HG03520 (cell line): ENCODE results near the gene KNCN.

Experiments
- ATAC-seq: cut with Tn5 transposase; IDR thresholded peaks from one replicate; pipeline ENCODE4 v1.9.1; 2021; ENCODE audit warnings: mild to moderate bottlenecking, moderate library complexity; ENCODE audit not compliant: unreplicated experiment

The KNCN gene

DNA sequence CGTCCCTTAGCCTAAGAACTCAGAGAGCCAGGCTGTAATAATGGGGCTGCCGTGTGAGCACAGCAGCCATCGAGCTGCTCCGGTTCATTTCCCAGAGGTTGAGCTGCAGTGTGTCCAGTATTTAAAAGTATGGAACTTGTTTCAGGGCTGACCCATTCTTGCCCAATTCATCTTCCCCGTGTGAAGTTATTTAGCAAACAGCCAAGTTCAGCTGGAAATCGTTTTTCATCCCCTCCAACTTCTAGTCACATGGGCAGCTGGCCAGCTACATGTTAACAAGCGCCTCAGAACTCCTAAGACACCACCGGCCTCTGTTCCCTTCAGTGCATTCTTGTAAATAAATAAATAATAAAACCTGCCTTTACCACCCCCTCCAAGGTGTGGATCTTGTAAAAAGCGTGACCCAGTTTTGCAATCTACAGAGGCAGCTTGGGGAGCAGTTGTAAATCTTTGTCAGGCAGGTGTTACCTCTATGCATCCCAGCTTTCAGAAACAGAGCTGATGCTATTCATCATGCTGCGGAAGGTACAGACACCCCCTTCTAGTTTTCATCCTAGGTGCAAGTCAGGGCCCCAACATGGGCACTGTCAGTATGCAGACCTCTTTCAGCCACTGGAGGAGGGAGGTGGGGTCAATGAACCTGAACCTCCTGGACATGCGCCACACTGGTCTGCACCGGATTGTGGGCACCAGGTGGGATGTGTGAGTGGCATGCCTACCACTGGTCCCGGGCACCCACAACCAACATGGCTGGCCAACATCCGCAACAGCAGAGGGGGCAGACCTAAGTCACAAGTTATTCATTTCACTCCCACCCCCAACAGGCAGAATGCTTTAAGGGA is 18.7 kb upstream of the KNCN start:
- ATAC-seq = no peak

DNA sequence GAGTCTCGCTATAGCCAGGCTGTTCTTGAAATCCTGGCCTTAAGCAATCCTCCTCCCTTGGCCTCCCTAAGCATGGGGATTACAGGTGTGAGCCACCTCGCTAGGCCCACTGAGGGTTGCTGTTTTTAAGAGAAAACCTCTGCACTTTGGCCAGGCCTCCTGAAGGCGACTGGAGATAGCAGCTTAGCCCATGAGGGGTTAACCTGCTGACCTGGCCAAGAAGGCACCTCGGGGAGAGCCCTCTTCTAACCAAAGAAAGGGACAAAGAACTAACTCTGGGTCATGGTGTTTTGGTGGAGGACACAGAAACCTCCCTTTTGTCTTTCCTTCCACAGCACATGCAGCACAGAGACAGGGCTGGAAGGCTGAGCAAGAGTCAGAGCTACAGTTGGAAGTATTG is 17.7 kb upstream of the KNCN start:
- no peak for ATAC-seq

DNA sequence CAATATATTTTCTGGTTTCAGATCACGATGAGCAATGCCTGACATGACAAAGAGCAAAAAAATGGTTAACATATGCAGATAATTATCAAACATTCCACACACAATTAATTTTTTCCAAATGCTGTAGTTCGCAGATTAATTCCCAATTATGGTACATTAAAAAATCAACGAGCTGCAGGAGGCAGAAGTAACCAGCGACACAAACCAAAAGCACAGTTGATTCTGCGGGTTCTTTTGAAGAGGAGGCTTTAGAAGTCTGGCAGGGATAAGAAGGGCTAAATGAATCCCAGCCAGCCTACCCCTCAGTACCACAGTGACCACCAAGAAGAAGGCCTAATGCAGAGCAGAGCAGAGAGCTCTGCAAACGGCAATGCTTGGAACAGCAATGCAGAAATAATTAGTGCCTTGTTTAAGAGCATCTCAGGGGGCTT is 17.0 kb upstream of the KNCN start:
- ATAC-seq = no peak

DNA sequence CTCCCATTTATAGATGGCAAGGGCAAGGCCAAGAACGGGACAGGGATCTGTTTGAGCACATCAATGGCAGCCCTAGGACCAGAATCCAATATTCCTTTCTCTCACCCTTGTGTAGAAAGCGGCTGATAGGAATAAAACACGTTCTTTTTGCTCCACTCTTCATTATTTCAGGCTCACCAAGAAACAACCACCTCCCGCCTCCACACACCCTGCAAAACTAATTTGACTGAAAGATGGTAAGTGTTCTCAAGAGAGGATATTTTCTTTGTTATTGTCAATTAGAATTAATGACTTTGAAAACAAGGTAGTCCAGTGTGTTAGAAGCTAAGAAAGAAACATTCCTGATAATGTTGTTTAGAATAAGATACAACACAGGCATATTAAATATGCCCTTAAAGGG is 11.9 kb upstream of the KNCN start:
- no peak for ATAC-seq

DNA sequence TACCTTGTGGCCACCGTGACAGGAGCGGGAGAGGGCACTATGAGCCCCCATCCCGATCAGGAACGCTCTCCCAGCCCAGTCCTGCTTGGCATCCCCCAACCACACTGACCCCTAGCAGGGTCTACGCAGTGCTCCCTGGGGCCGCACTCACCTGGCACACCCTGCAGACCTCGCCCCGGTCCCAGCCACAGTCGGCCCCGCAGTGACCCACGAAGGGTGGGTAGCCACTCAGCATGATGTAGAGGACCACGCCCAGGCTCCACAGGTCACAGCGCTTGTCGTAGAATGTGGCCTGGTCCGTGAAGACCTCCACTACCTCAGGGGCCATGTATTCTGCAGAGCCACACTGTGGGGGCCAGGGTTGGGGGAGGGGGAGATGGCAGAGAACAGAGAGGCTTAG is 11.1 kb upstream of the KNCN start:
- no peak for ATAC-seq

DNA sequence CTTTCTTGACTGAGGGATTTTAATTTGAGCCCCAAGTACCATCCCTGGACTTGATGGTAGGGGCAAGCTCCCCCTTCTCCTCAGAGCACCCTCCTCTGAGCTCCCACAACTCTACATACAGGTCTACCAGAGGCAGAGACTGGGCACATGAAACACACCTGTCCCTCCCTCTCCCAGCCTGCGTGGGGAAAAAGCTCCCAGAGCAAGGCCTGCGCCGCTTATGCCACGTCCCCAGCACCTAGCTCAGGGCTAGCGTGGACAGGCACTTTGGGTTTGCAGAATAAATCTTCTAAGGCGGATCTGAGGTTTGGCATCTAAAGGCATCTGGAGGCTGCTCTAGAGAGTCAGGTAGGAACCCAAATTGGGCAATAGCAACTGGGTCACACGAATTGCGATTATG is 7.5 kb upstream of the KNCN start:
- ATAC-seq = no peak

DNA sequence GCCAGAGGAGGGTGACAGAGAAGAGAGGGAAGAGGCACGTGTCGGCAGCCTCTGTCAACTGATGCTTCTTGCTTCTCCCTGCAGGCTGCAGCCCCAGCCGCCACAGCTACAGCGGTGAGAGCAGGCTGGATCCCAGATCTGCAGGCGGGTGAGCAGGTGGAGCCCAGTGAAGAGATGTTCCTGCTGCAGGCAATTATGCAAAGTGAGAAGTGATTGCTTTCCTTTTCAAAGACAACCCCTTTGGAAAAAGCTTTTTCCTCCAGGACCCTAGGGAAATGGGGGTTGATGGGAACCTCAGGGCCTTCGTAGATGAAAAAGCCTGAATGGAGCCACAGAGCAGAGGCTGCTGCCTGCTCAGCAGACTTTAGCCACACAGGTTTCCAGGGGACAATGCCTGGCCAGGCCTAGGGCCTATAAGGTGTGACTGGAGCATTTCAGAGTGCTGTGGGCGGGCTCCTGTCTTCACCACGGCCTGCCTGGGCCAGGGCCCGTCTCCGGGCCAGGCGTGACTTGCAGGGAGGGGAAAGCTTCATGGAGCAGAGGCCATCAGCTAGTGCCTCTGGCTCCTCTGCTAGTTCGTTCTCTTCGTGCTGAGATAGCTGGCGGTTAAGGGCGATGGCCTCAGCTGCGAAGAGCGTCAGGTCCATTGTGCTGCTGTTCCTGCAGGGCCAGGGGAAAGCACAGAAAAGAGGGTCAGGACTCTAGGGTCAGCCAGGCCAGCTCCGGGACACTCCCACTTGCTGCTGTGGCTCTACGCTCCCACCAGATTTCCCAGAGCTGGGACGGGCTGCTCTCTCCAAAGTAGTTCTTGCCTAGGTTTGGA is 6.9 kb upstream of the KNCN start:
- ATAC-seq = no peak

DNA sequence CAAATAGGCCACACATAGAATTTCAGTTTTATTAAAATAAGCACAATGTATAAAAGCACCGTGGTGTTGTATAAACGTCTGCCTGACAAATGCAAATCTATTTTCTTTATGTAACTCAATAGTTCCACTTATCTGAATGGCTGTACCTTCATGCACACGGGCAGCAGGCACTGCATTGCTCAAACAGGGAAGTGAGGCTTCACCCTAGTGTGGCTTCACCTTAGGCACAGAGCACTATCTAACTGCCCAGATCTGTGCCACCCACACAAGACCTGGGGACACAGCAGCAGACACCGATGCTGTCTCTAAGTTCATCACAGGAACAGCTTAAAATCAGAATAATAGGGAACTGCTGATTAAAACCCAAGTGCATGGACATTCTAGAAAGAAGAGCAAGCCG is 6.0 kb upstream of the KNCN start:
- ATAC-seq = no peak

DNA sequence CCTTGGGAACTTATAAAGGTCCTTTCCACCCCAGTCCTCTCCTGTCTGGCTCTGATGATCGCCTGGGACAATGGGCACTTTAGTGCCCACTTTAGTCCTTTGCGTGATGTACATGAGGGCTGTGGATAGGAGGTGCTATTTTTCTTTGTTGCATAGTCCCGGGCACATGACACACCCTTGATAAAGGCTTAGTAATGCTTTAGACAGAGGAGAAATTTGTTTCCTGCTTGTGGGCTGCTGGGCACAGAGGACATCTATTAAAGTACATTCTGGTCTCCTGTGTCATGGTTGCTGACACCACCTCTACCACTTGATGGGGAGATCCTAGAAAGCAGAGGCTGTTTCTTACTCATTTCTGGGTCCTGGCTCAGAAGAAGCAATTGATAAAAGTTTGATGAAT is 5.4 kb upstream of the KNCN start:
- ATAC-seq = no peak

DNA sequence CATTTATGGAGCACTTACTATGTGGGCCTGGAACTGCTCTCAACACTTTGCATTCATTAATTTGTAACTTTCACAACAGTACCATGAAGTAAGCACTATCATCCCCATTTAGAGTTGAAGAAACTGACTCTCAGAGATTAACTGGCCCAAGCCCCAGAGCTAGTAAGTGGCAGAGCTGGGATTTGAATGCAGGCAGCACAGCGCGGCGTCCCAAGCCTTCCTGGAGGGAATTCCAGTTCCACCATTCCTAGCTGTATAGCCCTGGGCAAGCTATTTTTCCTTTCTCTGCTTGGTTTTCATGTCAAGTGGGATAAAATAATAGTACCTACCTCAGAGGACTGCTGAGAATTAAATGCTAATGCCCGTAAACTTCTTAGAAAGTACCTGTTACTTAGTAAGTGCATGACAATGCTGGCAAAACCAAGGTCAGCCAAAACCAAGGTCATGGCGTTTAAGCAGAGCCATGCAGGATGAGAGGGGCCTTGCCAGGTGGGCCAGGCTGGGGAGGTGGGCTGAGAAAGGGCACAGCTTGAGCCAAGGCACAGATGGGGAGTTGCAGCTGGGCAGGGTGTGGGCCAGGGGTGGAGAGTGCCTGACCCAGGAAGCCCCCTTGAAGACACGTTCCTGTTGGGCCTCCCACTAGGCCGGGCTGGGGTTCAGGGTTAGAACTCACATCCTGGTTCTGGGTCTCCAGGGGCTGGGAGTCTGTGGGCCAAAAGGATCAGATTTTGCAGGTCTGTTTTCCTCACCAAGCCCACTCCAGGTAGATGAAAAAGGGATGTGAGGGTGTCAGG is 4.6 kb upstream of the KNCN start:
- ATAC-seq = no peak

DNA sequence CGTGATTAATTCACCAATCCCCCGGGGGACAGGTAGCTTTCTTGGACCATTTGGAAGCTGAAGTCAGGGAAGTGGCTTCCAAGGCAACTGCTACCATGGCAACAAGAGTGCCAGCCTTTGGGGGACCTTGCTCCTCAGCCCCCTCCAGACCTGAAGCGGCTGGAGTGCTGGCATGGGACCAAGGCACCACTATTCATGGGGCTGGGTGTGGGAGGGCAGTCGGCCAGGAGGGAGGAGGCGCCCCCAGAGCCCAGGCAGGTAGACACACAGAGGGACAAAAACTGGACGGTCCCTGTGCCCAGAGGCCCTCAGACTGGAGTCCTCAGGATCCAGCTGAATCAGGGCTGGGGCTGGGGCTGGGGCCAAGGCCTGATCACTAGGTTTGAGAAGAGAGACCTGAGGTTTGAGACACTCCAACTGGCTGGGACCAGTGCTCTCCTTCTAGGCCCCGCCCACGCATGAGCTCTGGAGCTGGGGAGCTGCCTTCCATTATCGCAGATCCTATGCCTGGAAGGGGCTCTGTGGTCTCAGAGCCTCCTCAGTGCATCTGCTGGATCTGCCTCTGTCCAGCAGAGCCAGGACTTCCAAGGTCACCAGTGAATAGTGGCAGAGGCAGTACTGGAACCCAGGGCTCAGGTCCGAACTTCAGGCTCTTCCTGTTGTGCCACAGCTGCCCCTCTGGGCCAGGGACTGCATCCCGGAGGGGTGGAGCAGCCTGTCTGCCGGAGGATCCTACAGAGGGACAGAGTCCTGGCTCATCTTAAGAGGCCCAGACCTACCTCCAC is 3.3 kb upstream of the KNCN start:
- ATAC-seq = no peak

DNA sequence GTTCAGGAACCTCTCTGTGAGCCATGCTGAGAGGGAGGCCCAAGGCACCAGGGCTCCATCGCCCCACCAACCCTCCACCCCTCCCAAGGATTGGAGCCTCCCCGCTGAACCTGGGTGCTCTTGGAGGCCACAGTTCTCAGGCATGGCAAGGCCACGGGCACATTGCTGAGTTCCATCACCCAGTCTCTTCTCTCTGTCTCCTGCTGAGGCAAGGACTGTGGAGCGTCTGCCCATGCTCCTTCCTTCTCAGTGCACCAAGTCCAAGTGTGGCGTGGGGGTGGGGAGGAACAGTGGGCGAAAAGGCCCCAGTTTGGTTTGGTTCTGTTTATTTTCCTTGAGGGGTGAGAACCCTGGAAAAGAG is 2.8 kb upstream of the KNCN start:
- ATAC-seq = no peak

DNA sequence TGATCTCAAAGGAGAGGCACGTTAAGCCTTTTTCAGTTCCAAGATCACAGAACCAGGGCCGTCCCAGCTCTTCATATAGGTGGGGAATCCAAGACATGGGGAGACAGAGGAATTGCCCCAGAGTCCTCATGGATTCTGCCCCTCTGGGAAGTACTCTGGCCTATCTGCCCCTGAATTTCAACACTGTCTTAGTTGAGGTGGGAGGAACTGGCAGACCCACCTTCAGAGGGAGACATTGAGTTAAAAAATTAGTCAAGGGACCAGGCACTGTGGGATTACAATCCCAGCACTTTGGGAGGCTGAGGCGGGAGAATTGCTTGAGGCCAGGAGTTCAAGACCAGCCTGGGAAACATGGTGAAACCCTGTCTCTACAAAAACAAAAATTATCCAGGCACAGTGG is 2.1 kb upstream of the KNCN start:
- no peak for ATAC-seq

DNA sequence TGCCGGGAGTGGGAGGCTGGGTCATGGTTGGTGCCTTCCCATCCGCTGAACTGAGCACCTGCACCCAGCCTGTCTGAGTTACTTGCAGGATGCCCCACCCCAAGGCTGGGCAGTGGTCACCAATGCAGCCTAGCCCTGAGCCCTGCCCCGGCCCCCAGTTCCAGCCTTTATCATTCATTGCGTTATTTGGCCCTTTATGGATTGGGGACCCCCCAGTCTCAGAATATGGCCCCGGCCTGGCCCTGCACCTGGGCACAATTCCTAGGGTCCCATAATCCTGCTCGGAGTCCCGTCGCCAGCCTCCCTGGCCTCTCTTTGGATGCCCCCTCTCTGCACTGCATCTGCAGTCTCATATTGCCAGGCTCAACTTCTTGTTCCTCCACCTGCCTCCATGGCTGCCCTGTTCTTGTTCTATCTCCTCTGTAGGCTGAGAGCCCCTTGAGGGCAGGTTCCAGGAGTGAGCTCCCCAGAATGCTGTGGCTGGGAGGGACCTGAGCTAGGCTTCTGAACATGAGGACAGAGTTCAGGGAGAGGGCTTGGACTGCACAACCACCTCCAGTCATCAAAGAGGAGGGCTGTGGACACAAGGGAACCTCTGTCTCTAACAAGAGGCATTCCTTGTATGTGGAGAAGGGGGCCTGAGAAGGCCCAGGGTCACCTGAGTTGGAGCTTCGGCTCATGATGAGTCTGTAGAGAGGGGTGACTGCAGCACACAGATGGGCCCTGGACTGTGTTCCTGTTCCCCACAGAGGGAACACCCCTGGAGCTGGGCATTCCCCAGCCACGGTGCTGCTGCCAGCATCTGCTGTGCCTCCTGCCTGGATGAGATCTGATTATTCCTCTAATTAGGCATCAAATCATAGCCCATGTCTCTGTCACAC is 1.1 kb upstream of the KNCN start:
- ATAC-seq = no peak

DNA sequence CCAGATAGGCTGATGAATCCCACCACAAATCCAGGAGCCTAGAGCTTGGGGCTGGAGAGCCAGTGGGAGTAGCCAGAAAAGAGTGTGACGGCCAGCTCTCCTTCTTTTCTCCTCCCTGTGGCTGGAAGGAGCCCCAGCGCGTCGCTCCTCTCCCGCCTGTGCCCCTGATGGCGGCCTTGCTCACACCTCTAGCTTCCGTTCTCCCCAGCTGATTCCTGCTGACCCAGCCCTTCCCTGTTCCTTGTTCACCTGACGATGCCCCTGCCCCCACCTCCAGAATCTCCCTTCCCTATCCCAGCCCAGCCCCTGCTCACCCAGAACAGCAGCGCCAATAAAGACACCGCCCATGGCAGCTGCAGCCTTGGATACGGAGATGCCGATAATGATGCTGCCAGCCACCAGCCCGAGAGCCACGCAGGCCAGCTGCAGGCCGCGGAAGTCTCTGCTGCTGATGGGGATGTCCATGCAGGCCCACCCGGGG is 656 bp downstream of the KNCN start:
- ATAC-seq = no peak

DNA sequence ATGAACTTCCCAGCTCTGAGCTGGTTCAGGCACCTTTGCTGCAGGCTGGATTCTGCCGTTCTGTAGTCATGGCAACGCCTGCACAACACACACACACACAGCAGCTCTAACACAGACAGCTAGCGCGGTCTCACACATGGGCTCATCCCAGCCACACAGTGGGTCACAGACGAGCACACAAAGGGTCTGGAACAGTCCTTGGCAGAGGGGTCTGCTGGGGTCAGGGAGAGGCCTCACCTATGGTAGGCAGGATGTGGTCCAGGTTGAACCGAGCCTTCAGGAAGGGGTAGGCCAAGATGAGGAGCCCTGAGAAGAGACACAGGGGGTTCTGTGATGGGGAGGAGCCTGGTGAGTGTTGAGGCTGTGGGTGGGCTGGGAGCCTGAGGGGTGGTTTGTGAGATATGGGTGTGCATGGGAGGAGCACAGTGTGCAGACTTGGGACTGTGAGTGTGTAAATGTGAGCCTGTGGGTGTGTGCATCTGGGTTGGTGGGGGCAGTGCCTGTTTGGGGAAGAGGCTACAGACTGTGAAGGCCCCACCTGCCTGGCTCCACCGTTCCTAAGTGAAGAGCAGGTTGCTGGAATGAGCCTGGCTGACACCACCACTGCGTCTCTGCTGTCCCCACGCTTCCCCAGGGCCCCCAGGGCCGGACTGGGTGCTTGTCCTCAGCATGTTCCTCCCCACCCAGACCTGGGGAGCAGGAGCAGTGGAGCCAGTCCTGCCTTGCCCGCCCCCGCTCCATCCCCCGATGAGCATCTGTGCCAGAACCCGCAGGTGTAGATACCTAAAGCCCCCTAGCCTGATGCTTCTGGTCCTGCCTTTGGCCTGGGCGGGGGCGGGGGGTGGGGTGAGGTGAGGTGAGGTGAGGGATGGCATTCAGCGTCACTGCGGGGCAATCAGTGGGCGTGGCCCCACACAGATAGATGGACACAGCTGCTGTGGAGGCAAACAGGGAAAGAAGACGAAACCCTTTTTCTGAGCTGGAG is 1.5 kb downstream of the KNCN start:
- peak; percentile 50 for ATAC-seq

DNA sequence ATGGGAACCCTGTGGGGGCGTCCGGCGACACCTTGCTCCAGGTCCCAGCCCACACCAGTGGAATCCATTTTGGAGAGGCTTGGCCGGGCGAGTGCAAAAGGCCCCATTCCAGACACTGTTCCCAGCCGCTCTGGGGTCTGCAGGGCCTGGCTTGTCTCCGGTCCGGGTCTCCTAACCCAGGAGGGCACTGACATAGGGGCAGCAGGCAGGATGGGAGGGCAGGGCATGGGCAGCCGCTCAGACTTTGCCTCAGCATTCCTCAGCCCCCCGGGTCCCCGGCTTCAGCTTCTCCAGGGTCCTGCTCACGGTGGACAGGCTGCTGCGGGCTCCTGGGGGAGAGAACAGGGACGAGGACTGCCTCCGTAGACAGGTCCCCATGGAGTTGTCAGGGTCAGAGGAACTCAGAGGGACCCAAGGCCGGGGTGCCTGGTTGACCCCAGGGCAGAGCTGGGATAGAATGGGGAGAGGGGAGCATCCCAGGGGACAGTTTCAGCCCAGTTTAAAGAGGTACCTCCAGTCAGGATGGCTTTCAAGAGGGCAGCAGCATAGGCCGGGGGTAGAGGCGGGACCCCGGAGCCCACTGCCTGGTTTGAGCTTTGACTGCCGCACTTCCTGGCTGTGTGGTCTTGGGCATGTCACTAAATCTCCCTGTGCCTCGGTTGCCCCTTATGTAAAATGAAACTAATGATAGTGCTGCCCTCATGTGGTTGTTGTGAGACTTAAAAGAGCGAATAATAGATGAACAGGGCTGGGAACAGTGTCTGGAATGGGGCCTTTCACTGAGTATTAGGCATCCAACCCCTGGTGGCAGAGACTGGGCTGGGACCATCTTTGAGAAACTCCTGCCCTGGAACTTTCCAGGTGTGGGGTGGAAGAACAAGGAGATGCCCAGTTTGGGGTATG is 3.7 kb downstream of the KNCN start:
- ATAC-seq = no peak
